ENCODE results near the gene COL4A1. TPM values are rescaled to one million over a fixed set of nuclear protein-coding genes. Genes with fewer than 3 reads are reported as not detected.

COL4A1 gene
- total RNA-seq, 1 donor from 2014 or later = 65.2 TPM

DNA sequence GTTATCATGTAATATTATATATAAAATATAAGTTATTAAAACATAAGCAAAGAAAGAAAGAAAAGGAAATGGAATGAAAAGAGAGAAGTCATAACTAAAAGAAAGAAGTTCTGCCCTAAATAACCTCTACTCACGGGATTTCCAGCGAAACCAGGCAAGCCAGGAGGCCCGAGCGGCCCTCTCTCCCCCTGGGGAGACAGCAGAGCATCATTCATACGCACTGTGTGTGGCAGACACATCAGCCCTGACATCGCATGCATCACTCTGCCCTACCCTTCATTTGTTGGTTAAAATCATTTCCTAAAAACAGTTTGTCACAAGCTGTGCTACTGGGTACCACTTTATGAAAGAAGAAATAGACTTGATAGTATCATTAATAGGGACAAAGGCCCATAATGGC lies 95.2 kb downstream of the COL4A1 start:
- no peak for DNase-seq (ENCODE audit: low spot score in 2 of 2)
- no peak for FAIRE-seq

- no peak for FAIRE-seq
- no peak for DNase-seq (ENCODE audit: low spot score in 2 of 2)
Measured at GRCh38 chr13:110211046-110211445, 95.9 kb downstream of the COL4A1 start.

DNA sequence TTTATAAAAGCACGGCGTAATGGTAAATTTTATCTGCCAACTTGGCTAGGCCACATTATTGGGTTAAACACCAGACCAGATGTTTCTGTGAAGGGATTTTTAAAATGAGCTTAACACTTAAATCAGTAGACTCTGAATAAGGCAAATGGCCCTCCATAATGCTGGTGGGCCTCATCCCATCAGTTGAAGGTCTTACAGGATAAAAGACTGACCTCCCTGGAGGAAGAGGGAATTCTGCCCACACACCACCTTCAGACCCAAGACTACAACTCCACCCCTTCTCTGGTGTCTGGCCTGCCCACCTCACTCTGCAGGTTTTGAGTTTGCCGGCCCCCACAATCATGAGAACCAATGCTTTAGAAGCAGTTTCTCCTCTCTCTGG lies 96.4 kb downstream of the COL4A1 start:
- no peak for DNase-seq (ENCODE audit: low spot score in 2 of 2)
- no peak for FAIRE-seq

DNA sequence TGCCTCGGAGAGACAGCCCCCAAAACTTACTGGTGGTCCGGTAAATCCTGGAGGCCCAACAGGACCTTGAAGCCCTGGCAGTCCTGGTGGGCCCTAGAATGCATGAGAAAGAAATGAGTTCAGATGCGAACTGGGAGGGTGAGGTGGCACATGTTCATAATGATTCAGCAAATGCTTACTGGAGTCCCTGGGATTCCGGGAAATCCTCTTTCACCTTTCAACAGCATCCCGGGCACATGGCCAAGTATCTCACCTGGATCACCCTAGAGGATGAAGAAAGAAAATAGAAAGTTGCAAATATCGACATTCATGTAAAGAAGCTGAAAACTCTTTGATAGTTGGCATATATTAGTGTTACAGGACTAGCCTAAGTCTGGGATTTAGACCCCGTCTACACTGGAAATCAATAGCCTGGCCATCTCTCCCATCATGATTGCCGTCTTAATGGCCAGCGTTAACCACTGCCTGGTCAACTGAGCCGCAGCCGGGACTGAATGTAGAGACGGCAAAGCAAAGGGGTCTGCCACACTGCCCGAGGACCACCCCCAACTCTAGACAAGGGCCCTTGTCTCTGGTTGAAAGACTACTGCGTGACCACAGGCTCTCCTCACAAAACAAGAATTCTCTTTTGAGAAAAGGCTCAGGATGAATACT lies 96.9 kb downstream of the COL4A1 start:
- DNase-seq (ENCODE audit: low spot score in 2 of 2) (no peak), FAIRE-seq (no peak)

DNA sequence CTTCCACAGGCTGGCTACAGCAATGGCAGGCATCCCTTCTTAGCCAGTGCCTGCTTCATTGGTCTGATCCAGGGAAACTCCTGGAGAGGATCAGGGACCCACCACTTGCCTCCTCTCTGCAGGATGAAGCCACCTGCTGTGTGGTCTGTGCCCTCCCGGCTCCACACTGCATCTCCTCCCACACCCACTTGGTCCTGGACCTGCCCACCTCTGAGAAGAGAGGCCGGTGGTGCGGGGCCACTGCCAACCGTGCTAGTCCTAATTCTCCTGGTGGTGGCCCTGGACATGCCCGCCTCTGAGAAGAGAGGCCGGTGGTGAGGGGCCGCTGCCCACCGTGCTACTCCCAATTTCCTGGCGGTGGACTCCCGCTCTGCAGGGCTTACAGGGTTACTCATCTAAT lies 98.8 kb downstream of the COL4A1 start:
- no peak for DNase-seq (ENCODE audit: low spot score in 2 of 2)
- no peak for FAIRE-seq

DNA sequence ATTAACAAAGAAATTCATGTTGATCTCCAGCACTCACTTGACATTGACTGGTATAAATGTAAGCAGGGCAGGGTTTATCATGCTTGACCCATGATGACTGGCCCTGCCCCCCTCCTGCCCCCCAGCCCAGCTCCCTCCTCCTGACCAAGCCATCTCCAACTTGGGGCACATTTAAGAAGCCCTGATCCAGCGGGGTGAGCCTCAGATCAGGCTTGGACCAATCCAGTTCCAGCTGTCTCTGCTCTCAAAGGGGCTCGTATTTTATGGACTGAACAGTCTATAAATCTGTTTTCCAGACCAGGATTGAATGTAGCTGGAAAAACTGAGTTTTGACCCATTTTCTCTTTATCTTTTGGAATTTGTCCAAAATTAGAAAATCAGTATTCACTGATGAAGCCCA lies 100.0 kb downstream of the COL4A1 start:
- no peak for FAIRE-seq
- DNase-seq (ENCODE audit: low spot score in 2 of 2) = no peak

DNA sequence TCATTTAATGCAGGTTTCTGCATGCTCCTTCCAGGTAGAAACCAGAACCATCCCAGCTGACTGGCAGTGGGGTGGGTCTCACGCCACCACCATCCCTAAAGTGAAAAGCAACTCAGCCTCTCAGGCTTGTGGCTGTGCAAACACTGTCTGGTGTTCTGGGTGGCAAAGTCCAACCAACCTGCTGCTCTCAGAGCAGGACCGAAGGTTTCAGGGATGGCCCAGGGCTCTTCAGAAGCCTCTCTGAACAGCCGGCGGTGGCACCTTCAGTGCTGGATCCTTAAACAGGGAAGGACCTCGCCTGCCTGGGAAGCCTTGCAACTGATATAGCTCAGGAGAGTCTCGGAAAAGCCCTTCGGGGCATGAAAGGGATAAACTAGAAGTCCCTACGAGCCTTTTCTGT lies 100.8 kb downstream of the COL4A1 start:
- FAIRE-seq (no peak), DNase-seq (ENCODE audit: low spot score in 2 of 2) (no peak)

- DNase-seq (ENCODE audit: low spot score in 2 of 2) (no peak), FAIRE-seq (no peak)
Measured at GRCh38 chr13:110201114-110201513, 105.8 kb downstream of the COL4A1 start.

- FAIRE-seq (no peak), DNase-seq (ENCODE audit: low spot score in 2 of 2) (no peak)
Measured at GRCh38 chr13:110200276-110200870, 106.6 kb downstream of the COL4A1 start.

DNA sequence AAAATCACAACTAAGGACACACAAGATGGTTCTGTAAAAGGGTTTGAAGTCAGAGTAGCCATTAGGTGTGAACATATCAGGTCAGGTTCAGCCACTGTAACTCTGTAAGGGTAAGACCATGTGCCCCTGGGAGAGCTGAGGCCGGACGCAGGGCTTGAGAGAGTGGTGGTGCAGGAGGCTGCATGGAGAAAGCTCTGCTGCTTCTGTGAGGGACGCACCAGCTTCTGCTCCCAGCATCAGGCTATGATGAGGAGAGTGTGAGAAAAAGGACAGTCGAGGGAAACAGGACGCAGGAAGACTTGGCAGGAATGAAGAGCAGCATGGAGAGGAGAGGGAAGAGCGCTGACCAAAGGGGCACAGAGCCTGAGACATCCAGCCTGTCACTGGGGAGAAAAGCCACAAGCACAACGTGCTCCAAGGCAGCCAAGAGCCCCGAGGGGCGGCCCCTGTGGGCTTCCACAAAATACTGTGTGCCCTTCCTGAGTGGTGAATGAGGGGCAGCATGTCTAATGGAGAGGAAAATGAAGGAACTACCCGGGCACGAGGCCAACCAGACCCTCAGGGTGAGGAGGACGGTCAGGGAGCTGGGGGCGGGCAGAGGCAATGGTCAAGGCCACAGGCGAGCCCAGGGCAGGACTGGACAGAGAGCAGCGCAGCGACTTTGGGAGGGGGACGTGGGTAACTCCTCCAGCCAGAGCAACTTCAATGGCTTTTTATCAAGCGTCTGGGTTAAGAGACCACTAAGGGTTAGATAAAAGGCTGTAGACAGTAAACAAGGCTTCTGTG lies 107.7 kb downstream of the COL4A1 start:
- FAIRE-seq (no peak), DNase-seq (ENCODE audit: low spot score in 2 of 2) (no peak)

- DNase-seq (ENCODE audit: low spot score in 2 of 2) (no peak), FAIRE-seq (no peak)
Measured at GRCh38 chr13:110197471-110197870, 109.5 kb downstream of the COL4A1 start.

GRCh38 chr13:110197026-110197425 lies 109.9 kb downstream of the COL4A1 start:
- FAIRE-seq = no peak
- no peak for DNase-seq (ENCODE audit: low spot score in 2 of 2)

DNA sequence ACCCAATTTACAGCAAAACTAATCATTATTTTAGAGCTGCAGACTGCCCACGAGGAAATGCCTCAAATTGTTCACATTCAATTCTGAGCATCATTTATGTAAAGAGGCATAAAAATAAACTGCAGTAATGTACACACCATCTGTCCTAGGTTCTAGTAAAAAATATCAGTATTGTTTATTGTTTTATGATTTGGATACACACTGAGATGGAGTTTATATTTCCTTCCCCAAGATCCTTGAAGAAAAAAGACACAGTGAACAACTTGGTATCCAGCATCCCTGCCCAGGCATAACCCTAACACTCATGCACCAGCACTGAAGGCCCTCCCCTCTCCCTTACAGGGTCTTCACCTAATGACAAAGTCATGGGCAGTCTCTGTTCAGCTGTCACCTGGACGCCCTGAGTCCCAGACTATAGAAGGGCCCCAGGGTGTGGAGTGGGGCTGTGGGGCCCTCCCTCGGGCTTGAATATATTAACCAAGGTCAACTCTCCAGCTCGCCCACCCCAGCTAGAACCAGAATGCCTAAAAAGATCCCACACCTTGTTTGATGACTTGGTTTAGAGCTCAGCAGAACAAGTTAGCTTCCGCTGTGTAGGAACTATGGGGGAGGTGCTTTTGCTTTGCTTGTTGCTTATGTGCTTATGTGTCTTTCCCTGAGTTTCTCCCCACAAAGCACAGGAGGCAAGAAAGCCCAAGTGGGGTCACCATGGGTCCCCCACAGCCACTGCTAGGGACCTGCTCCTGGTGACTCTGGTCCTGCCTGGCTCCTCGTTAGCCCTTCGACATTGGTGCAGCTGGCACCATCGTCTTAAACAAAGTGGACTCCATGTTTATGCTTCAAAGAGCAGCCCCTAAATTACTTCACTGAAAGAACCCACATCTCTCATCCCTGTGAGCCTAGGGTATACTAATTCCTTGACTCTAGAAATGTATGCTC lies 111.1 kb downstream of the COL4A1 start:
- FAIRE-seq = no peak
- no peak for DNase-seq (ENCODE audit: low spot score in 2 of 2)

DNA sequence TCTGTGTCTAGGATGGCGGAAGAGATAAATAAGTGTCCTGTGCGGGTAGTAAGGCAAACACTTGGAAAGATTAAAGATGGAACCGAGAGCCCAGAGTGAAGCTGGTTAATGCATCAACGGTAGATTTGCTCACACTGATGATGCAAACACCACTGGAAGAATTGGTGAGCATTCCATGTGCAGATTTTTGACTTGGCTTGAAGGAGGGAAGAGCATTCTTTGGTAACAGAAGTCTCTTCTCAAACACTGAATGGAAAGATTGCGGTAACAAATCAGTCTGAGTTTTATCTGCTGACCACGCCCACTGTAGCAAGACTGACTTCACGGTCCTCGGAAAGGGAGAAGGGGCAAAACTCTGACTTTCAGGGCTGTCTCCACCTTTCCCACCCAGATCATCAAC lies 112.5 kb downstream of the COL4A1 start:
- no peak for FAIRE-seq
- no peak for DNase-seq (ENCODE audit: low spot score in 2 of 2)

GRCh38 chr13:110193491-110193890 lies 113.5 kb downstream of the COL4A1 start:
- DNase-seq (ENCODE audit: low spot score in 2 of 2) (no peak), FAIRE-seq (no peak)

DNA sequence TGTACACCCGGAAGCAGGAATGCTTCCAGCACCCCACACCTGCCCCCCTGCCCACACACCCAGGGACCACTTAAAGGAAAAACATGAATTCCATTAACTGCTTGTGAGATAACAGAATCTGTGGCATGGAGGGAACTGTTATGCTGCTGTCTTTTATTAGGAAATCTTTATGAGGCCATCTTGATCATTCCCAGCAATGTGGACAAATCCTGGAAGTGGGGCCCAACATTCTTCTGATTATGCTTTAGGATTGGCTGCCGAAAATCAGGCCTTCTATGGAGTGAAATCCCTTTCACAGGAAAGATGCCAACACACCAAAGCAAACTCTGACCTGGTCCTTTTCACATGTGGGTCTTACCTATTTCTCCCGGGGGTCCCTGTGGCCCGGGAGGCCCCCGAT lies 114.5 kb downstream of the COL4A1 start:
- no peak for DNase-seq (ENCODE audit: low spot score in 2 of 2)
- FAIRE-seq = no peak

GRCh38 chr13:110187641-110188161 lies 119.3 kb downstream of the COL4A1 start:
- FAIRE-seq (no peak), DNase-seq (ENCODE audit: low spot score in 2 of 2) (no peak)

DNA sequence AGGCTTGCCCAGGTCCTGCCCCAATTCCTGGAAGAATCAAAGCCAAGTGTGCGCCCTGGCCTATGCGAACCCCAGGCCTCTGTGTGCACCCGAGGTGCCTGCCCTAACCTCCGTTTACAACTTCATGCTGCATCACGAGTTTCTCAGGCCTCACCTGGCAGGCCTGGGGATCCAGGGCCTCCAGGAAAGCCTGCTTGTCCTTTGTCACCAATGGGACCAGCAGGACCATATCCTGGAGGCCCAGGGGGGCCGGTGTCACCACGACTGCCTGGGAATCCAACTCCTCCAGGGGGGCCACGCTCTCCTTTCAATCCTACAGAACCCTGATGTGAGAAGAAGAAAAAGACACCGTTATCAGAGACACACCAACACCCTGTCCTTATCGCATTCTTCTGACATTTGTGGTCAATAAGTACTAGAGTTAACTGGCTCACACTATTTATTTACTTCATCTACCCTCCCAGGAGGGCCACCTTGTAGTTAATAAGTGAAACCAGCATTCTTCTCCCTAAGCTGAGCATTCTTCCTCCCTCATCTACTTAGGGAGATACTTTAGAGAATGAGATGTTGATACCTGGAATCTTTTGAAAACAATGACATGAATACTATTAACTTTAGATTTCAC lies 120.6 kb downstream of the COL4A1 start:
- FAIRE-seq (no peak), DNase-seq (ENCODE audit: low spot score in 2 of 2) (no peak)

DNA sequence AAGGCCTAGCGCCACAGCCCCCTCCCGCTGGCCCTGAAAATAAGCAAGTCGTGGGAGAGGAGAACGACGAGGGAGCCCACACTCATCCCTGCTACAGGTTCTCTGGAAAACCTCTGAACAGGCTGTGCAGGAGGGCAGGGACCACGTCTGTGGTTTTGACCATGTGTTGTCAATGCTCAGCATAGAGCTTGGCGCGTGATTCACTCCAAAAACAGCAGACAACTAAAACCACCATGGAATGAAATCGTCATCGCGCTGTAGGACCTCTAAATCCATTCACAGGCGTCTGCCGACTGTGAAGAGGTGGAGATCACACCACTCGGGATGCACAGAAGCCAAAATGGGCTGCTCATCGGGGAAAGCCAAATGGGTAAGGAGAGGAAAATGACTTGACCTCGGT lies 121.3 kb downstream of the COL4A1 start:
- no peak for DNase-seq (ENCODE audit: low spot score in 2 of 2)

DNA sequence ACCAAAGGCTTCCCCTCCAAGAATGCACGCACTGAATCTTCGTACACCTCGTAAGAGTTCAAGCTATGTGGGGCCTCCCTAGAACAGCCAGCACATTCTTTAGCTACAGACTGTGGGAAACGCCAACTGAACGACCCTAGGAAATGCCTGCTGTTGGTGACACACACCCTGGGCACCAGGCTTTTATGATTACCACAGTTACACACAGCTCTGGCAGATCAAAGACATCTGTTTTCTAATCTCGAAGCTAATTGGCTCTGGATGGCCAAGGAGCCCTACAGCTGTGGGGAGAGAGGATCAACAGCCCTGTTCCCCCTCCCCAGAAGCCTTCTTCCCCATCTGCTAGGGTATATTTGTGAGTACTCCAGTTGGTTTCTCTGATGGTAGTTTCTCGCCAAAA lies 123.0 kb downstream of the COL4A1 start:
- DNase-seq (ENCODE audit: low spot score in 2 of 2) = no peak
- no peak for FAIRE-seq

More for the DNA sequence above, 121.3 kb downstream of the COL4A1 start:
- no peak for FAIRE-seq
